Measurements from ENCODE around the gene LILRA1. TPM values are rescaled to one million over a fixed set of nuclear protein-coding genes. Genes with fewer than 3 reads are reported as not detected.

LILRA1 gene
- total RNA-seq, 1 experiment from 2014 or later = not detected

DNA sequence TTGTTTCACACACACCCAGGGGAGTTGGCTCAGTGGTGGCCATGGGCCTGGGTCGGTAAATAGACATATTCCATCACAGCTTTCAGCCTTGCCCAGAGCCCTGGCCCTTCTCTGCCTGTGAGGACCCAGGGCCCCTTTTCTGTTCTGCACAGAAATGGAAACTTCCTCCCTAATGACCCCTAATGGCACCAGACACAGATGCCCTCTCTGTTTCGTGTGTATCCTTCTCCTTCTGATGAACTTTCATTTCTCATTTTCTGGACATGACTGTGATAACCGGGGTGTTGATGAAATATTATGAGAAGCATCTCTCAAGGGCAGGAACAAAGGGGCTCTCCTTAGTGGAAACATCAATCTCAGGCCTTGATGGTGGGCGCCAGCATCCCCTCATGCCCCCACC lies 12.8 kb downstream of the LILRA1 start:
- intact Hi-C loops (cut with micrococcal nuclease) = no loop called here
- Histone ChIP-seq H3K4me1 (ENCODE audit: control insufficient read depth in 1 of 2, insufficient read depth in 2 of 2, low read length in 2 of 2) (no peaks in the 10 kb centered on the region), H3K27ac (ENCODE audit: low read depth, low read length) (no peak overlapping the region), H3K4me3 (replicated peaks in 1 of 2; ENCODE audit: low read depth in 1 of 2, low read length in 2 of 2) (no peak overlapping the region), H4K20me1 (ENCODE audit: insufficient read depth) (no peaks in the 10 kb centered on the region), H3K79me2 (ENCODE audit: insufficient read depth, low read length) (no peaks in the 10 kb centered on the region), H2AFZ (ENCODE audit: low read depth, low read length, poor library complexity, severe bottlenecking) (no peak overlapping the region), H3K4me2 (ENCODE audit: low read length) (no peak overlapping the region), H3K9ac (ENCODE audit: low read length) (no peak overlapping the region), H3K27me3 (ENCODE audit: insufficient read depth, low read length) (peaks cover 46% of the 10 kb centered on the region), H3K9me3 (ENCODE audit: control insufficient read depth in 1 of 2, insufficient read depth in 1 of 2, low read depth in 1 of 2, low read length in 2 of 2) (no peaks in the 10 kb centered on the region), H3K36me3 (ENCODE audit: control insufficient read depth in 1 of 2, insufficient read depth in 2 of 2, low read length in 2 of 2) (no peaks in the 10 kb centered on the region), H3K9me2 (ENCODE audit: insufficient read depth) (no peaks in the 10 kb centered on the region)
- CTCF ChIA-PET = no interaction called here
- BruUV-seq (replicated peaks) = no TSS peak
- RAD21 ChIA-PET (ENCODE audit: low non-redundant PET in 1 of 2, low total read pairs in 2 of 2, uncharacterized antibody in 2 of 2, unreplicated experiment in 2 of 2) = no interaction called here
- no peak for TF ChIP-seq EZH2 (IDR thresholded peaks at IDR 0.05)
- TF ChIP-seq YY1 (IDR thresholded peaks at IDR 0.05; ENCODE audit: extremely low read depth, insufficient replicate concordance, low read depth, low read length) = no peak
- no peak for TF ChIP-seq SRF (IDR thresholded peaks at IDR 0.05; ENCODE audit: low read depth)
- TF ChIP-seq CEBPB (IDR thresholded peaks at IDR 0.05; ENCODE audit: low read depth) = no peak
- no peak for TF ChIP-seq ZNF274 (IDR thresholded peaks at IDR 0.05; ENCODE audit: low read depth, low read length)
- no peak for TF ChIP-seq FOSL1 (IDR thresholded peaks at IDR 0.05; ENCODE audit: low read depth)
- no peak for TF ChIP-seq CTCF (IDR thresholded peaks at IDR 0.05 in 2 of 3, conservative IDR thresholded peaks at IDR 0.05 in 1 of 3; ENCODE audit: borderline replicate concordance in 1 of 3, insufficient read depth in 1 of 3, low read depth in 2 of 3, low read length in 2 of 3)
- TF ChIP-seq ELF1 (IDR thresholded peaks at IDR 0.05; ENCODE audit: borderline replicate concordance, low read depth) = no peak
- TF ChIP-seq SIN3A (IDR thresholded peaks at IDR 0.05; ENCODE audit: low read depth) = no peak
- TF ChIP-seq JUND (IDR thresholded peaks at IDR 0.05) = no peak
- TF ChIP-seq, protein P1, sequence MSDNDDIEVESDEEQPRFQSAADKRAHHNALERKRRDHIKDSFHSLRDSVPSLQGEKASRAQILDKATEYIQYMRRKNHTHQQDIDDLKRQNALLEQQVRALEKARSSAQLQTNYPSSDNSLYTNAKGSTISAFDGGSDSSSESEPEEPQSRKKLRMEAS (IDR thresholded peaks at IDR 0.05) = no peak
- TF ChIP-seq CBX3 (IDR thresholded peaks at IDR 0.05; ENCODE audit: low read depth) = no peak
- TF ChIP-seq, protein P2, sequence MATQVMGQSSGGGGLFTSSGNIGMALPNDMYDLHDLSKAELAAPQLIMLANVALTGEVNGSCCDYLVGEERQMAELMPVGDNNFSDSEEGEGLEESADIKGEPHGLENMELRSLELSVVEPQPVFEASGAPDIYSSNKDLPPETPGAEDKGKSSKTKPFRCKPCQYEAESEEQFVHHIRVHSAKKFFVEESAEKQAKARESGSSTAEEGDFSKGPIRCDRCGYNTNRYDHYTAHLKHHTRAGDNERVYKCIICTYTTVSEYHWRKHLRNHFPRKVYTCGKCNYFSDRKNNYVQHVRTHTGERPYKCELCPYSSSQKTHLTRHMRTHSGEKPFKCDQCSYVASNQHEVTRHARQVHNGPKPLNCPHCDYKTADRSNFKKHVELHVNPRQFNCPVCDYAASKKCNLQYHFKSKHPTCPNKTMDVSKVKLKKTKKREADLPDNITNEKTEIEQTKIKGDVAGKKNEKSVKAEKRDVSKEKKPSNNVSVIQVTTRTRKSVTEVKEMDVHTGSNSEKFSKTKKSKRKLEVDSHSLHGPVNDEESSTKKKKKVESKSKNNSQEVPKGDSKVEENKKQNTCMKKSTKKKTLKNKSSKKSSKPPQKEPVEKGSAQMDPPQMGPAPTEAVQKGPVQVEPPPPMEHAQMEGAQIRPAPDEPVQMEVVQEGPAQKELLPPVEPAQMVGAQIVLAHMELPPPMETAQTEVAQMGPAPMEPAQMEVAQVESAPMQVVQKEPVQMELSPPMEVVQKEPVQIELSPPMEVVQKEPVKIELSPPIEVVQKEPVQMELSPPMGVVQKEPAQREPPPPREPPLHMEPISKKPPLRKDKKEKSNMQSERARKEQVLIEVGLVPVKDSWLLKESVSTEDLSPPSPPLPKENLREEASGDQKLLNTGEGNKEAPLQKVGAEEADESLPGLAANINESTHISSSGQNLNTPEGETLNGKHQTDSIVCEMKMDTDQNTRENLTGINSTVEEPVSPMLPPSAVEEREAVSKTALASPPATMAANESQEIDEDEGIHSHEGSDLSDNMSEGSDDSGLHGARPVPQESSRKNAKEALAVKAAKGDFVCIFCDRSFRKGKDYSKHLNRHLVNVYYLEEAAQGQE (IDR thresholded peaks at IDR 0.05; ENCODE audit: low read depth) = no peak
- TF ChIP-seq TCF7L2 (IDR thresholded peaks at IDR 0.05; ENCODE audit: borderline replicate concordance, extremely low read depth, insufficient read depth, insufficient read length) = no peak
- ATAC-seq (no peak), DNase-seq (ENCODE audit: low read depth, low spot score) (no peak)
- POLR2A ChIA-PET = no interaction called here
